Inflammatory macrophage (primary cell): Measurements from ENCODE around the gene ERICH6B.
"Not testable (repeated sequence)": the region's sequence is repeated elsewhere in the genome, so short reads cannot be mapped to it uniquely, and the experiment has no call there.

ENCODE experiments used
- DNase-seq, 2 donors: peaks; one replicate each; pipeline ENCODE4 v3.0.0-alpha.2; 2020 to 2022
- total RNA-seq, 18 experiments: gene quantifications; one replicate each; lab custom pipeline; 2026; ENCODE audit warnings: mixed read lengths in 6 of 18, inconsistent platforms in 2 of 18; lab: John Stamatoyannopoulos, UW

Gene ERICH6B
- 0 to 0.19 (median 0) reads per million in 18 experiments for total RNA-seq

DNA sequence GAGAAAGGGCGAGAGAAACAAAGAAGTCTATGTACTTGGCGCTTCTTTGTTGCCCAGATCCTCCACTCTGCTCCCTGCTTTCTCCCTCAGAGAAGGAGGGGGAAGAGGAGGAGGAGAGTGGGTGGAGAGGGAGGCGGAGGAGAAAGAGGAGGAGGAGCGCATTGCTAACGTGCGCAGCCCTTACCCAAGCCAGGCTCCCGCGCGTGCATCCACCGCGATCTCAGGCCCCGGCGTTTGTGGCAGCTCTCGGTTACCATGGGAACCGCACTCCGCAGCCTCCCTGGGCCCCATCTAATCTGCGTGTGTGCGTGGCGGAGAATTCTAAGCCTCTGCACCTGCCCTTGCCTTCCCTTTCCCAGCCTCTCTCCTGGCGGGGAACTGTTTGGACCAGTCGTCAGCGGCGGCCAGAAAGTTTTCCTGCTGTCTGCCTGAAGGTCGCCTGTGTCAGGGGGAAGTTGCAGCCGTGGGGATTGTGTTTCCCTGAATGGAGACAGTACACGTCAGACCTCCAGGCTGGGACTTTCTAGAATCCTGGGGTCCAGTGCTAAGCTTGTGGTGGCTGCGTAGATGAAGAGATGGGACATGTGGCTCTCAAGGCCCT, at the start of gene ERICH6B:
Gene ERICH6B (minus strand): TSS at position 239 of the 601 bp plus-strand sequence. CDS start 18,734 bp downstream, outside the sequence.
- DNase-seq: peak in 1 of 2 donors; percentile 7

DNA sequence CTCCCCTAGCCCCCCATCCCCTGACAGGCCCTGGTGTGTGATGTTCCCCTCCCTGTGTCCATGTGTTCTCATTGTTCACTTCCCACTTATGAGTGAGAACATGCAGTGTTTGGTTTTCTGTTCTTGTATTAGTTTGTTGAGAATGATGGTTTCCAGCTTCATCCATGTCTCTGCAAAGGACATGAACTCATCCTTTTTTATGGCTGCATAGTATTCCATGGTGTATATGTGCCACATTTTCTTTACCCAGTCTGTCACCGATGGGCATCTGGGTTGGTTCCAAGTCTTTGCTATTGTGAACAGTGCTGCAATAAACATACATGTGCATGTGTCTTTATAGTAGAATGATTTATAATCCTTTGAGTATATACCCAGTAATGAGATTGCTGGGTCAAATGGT, 47.4 kb upstream of the ERICH6B start:
- DNase-seq: not testable (repeated sequence)

DNA sequence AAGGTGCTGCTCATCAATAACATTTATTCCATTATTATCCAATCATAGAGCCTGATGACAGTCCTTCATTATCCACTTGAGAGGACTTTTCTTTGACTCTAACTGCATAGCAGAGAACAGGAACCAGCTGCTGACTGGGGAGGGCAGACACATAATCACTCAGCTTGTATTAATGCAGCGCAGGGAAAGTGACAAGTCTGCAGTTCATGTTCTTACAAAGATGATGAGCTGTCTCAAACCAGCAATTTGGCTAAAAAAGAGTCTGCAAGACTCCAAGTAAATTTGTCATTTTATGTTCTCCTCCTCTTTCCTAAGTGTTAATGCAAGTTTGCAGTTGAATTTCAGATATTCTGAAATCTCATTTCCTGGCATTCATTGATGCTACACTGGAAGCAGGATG, 46.6 kb upstream of the ERICH6B start:
- DNase-seq: no peak

DNA sequence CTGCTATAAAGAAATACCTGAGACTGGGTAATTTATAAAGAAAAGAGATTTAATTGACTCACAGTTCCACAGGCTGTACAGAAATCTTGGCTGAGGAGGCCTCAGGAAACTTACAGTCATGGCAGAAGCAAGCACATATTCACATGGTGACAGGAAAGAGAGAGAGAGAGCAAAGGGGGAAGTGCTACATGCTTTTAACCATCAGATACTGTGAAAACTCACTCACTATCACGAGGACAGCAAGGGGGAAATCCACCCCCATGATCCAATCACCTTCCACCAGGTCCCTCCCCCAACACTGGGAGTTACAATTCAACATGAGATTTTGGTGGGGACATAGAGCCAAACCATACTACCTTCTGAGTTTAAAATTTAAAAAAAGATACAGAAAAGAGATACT, 44.9 kb upstream of the ERICH6B start:
- peak; percentile 7 to 34 for DNase-seq

DNA sequence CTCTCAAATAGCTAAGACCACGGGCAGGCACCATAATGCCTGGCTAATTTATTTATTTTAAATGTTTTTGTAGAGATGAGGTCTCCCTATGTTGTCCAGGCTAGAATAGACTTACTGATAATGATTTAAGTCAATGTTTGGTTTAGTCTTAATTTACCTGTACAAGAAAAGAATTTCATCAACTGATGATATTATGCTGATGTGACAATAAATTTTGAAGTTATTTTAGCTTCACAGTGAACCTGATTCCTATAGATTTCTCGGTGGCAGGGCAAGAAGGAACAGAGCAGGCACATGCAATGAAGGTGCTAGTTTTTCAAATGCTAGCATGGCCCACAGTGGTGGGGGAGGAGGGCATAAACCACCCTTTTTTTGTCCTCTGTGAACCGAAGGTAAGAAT, 44.0 kb upstream of the ERICH6B start:
- DNase-seq: no peak

DNA sequence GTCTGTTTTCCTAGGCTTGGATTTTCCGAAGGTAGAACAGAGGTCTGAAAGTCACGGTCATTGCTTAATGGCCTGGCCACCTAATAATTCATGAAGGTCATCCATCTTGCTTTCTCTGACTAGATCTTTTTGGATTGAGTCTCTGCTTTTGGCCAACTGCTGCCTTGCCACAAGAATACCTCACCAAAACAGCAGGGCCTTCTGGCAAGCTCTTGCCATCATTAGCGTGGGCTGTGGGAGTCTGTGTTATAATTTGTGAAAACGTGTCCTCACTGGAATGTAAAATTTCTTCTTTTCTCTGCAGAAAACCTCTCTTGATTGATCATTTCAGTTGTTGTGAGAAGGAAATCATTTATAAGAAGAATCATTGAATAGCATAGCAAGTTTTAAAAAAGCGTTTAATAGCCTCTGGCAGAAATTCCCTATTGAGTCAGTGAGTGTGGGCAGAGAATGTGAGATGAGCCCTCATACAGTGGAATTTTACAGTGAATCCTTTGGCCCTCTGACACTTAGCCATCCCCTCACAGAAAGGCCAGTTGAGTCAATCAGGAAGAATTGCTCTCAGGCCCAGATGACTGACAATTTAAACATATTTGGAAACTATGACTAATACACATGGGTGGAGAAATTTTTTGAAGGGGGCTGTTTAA, 43.2 kb upstream of the ERICH6B start:
- no peak for DNase-seq

DNA sequence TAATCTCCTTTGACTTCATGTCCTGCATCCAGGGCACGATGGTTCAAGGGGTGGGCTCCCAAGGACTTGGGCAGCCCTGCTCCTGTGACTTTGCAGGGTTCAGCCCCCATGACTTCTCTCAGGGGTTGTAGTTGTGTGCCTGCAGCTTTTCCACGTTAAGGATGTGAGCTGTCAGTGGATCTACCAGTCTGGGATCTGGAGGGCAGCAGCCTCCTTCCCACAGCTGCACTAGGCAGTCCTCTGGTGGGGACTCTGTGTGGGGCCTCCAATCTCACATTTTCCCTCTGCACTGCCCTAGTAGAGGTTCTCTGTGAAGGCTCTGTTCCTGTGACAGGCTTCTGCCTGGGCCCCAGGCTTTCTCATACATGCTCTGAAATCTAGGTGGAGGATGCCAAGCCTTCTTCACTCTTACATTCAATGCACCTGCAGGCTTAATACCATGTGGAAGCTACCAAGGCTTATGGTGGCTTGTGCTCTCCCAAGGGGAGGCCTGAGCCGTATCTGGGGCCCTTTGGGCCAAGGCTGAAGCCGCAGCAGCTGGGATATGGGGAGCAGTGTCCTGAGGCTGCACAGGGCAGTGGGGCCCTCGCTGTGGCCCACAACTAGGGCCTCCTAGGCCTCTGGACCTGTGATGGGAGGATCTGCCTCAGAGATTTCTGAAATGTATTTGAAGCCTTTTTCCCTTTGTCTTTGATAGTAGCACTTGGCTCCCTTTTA, 39.3 kb upstream of the ERICH6B start:
- DNase-seq: no peak

DNA sequence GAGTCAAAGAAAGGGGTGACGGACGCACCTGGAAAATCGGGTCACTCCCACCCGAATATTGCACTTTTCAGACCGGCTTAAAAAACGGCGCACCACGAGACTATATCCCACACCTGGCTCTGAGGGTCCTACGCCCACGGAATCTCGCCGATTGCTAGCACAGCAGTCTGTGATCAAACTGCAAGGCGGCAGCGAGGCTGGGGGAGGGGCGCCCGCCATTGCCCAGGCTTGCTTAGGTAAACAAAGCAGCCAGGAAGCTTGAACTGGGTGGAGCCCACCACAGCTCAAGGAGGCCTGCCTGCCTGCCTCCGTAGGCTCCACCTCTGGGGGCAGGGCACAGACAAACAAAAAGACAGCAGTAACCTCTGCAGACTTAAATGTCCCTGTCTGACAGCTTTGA, 29.7 kb upstream of the ERICH6B start:
- DNase-seq: not testable (repeated sequence)

DNA sequence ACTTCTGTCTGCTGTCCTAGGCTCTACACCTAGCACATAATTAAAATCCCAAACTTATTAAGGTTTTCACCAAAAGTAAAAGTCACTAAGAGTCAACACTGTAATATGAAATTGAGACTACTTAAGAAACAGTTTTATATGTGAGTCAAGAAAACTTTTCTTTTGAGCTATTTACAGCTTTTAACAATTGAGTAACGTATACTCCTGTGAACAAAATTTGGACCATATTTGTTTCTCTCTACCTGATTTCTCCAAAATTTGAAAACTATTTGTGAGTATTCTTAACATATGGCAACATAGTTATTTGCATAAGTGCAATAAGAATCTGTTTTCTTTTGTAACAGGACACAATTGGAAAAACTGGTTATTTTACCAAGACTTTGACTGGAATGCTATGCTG, 26.6 kb upstream of the ERICH6B start:
- not testable (repeated sequence) for DNase-seq

DNA sequence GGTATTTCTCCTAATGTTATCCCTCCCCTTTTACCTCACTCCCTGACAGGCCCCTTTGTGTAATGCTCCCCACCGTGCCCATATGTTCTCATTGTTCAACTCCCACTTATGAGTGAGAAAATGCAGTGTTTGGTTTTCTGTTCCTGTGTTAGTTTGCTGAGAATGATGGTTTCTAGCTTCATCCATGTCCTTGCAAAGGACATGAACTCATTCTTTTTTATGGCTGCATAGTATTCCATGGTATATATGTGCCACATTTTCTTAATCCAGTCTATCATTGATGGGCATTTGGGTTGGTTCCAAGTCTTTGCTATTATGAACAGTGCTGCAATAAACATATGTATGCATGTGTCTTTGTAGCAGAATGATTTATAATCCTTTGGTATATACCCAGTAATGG, 19.8 kb upstream of the ERICH6B start:
- not testable (repeated sequence) for DNase-seq

DNA sequence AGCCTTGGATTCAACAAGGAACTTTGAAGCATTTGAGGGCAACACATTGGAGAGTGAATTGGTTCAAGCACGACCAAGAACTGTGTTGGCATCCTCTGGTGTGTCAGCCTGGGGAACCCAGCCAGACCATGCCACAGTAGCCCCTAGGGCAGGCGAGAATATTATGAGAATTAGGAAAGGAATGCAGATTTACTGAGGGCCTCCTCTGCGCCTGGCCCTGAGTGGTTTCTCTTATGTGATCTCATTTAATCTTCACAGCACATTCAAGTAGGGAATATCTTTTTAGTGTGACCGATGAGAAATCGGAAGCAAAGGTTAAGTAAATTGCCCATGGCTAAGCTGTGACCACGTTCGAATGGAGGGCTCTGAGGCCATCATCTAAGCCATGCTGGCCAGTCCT, 15.3 kb upstream of the ERICH6B start:
- DNase-seq: no peak

DNA sequence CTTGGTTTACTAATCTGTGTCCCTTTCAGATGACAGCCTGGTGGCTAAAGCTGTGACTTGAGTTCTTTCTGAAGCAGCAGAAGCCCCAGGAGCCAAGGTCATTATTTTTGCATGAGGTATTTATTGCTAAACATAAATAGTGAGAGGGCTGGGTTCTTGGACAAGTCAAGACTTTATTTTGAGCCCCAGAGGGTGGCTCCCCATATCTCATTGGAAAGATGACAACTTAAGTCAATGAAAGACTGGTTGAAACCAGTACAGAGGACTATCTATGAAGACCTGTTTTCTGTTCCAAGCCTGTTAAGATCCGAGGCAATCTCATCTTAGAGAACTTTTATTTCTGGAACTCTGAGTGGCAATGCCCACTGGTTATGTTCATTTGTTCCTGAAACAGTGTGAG, 14.4 kb upstream of the ERICH6B start:
- no peak for DNase-seq

DNA sequence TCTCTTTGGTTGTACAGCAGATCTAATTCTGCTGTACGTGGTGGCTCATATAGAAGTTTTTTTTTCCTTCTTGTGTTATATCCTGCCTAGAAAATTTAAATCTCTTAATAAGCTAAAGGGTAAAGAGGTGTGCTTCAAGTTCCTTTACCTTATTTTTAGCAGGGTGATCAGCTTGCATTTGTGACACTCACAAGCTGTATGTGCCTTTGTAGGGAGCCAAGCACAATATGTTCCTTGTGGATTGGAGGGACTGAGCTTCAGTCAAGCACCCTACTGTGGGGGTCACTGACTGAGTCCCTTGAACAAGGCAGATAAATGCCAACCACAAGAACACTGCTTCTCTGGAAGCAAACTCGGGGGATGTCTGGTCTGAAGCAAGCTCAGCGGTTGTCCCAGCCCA, 12.6 kb upstream of the ERICH6B start:
- no peak for DNase-seq

DNA sequence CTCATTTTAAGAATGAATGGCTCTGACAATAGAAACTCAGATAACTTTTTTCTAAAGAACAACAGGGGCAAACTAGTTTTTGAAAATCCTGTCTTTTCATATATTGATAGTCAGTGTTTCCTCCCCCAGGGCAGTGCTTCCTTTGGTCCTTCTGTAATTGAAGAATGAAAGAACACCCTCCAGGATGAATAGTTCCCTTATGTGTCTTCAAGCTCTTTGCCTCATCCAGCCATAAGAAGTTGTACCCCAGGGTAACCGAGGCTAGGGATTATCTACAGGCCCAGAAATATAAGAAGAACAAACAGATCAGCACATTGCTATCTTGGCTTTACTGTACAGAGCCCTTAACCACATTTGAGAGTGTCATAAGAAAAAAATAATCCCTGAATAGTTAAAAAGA, 12.1 kb upstream of the ERICH6B start:
- DNase-seq: no peak

DNA sequence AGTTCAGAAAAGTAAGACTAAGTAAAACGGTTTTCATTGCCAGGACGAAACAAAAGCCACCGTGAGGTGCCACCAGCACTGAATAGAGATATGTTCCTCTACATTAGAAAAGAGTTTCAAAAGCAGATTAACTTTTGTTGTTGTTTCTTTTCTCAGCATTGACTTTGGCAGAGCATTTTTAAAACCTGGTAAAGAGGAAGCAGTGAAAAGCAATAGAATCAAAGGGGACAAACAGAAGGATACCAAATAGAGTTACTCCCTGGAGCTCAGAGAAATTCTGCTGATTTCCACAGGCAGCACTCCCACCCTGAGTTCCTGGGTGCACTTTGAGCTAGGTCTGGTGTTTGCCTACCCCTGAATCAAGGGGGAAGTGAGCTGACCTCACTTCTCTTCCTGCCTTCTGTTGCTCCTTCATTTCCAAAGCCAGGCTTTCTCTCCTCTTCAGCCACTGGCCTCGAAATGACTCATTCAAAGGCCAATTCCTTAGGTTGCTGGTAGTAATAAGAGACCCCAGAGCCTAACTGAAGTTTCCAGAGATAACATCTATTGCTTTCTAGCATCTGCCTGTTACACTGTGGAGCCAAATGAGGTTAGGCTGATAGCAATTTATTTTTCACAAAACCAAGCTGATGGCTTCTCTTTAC, 11.3 kb upstream of the ERICH6B start:
- peak in 1 of 2 donors; percentile 5 for DNase-seq

DNA sequence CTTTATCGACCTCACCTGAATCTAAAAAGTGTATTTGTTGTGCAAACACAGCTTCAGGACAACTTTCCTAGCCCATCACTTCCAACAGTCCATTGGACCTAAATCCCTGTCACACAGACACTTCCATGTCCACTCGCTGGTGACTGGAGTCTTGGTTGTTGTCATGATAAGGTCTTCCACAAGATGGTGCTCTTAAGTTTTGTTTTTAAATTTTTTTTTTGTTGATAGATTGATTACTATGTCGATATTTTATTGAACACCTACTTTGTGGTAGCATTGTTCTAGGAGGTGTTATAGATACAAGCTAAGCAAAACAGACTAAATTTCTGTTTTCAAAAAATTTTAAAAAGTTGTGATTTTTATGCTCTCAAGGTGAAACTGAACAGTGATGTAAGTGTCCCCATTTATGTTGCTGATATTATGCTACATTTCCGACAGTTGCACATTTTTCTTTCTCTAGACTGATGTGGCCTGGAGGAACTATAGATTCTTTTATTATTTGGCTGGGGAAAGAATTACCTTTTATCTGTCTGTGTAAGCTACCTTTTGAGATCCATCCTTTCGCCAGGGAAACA, 8.1 kb upstream of the ERICH6B start:
- DNase-seq: peak; percentile 29 to 43

DNA sequence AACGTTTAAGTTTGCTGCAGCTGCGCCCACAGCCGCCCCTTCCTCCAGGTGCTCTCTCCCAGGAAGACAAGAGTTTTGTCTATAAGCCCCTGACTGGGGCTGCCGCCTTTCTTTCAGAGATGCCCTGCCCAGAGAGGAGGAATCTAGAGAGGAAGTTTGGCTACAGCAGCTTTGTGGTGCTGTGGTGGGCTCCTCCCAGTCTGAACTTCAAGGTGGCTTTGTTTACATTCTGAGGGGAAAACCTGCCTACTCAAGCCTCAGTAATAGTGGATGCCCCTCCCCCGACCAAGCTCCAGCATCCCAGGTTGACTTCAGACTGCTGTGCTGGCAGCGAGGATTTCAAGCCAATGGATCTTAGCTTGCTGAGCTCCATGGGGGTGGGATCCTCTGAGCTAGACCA, 6.4 kb upstream of the ERICH6B start:
- no peak for DNase-seq

DNA sequence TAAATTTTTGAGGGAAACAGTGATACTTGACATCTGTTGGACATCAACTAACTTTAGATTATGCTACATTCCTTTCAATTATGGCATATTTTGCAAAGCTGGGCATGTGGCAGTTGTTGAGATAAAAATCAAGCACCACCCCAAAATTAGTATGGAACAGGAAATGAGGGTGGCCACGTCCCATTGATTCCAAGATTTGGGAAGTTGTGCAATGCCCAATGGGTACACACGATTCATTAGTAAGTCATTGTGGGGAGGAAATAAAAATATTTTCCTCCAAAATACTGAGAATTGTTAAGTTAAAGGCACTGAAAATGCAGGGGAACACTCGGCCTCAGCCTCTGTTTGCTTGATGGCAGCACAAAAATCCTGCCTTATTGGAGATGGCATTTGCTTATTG, 7.6 kb downstream of the ERICH6B start:
- no peak for DNase-seq

DNA sequence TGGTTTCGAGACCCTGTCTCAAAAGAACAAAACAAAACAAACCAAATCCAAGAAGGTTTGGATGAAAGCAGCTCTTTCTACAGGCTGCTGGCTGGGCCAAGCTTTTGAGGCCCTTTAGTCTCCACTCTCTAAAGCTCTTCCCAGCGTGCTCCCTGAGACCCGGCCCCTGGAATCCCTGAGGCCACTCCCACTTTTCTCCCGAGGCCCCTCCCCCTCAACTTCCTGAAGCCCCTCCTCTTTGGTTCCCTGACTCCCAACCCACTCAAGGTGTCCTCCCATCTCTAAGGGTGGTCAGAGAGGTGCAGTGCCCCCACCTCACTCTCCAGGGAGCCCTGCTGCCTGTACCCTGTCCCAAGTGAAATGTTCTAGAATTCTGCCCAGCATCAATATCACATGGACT, 10.6 kb downstream of the ERICH6B start:
- no peak for DNase-seq

DNA sequence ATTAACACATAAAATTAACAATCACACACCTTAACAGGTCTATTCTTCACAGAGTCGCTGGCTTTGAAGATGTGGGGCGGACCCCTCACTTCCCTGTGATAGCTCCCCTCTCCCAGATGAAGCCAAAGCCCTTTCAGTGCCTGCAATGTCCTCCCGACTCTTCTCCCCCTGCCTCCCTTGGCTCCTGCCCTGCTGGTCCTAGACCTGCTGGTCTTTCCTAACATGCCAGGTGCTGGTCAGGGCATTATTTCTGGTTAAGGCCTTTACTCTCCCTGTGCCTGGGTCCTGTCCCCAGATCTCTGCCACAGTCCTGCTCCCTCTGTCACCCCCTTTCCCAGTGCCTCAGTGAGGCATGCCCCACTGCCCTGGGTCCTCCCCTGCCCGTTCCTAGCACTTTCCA, 12.2 kb downstream of the ERICH6B start:
- no peak for DNase-seq

DNA sequence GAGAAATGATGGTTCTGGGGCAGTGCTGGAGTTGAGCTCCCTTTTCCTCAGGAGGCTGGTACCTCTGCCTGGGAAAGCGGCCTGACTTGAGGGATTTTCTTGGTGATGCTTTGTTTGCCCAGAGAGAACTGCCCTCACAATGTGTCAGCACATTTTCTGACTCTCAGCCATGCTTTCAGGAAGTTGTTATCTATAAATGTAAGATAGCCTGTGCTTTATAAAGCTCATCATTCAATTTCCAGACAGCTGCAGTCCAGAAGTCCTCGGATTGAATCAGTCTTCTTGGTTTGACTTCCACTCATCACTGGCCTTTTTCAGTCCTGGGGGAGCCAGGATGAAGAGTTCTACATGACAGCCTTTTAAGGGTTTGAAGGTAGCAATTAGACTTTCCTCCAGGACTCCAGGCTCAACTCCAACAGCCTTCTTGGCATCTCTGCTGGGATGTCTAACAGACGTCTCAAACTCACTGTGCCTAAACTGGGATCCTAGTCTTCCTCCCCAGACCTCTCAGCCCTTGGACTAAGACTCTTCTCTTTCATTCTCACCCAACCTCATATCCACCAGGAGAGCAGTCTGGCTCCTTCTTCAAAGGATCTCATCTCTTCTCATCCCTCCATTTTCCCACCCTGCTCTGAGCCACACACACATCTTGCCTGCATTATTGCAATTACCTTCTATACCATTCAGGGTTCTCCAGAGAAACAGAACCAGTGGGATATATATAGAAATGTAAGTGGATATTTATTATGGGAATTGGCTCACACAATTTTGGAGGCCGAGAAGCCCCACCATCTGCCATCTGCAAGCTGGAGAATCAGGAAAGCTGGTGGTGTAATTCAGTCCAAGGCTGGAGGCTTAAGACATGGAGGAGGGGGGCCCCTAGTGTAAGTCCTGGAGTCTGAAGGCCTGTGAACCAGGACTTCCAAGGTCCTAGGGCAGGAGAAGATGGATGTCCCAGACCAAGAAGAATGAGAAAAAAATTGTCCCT, 13.1 kb downstream of the ERICH6B start:
- no peak for DNase-seq

DNA sequence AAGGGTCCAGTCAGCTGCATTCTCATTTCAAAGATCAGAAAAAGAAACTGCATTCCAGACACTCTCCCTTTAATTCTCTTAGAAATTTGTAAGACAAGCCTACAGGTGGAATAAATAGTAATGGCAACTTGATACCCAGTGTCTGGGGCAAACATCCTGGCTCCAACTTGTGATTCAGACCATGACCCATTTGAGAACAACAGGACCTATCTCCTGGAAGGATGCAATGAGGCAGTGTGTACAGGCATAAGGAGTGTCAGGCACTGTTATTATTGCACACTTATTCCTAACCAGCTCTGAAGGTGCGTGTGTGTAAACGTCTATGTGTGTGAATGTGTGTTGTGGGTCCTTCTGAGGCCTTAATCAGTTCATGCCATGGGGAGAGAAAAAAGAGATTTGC, 13.9 kb downstream of the ERICH6B start:
- DNase-seq: no peak
